Neural cell (in vitro differentiated cells): Measurements from ENCODE around the gene HAAO.

Source experiments
- CTCF ChIP-seq: fragments of 450-650 bp; IDR thresholded peaks from 2 replicates; pipeline ENCODE4 v1.5.1; 2014; ENCODE audit warnings: antibody characterized with exemption, mild to moderate bottlenecking, moderate library complexity; ENCODE audit not compliant: poor library complexity, severe bottlenecking
- EP300 ChIP-seq: fragments of 450-650 bp; conservative IDR thresholded peaks from 2 replicates; pipeline ENCODE4 v1.6.1; 2014; ENCODE audit warnings: antibody characterized with exemption, mild to moderate bottlenecking, moderate library complexity; ENCODE audit not compliant: poor library complexity, severe bottlenecking
- REST ChIP-seq: IDR thresholded peaks from 2 replicates; pipeline ENCODE4 v1.6.1; 2012; ENCODE audit warnings: borderline replicate concordance

GRCh38 chr2:42795275-42795674 is 2.9 kb upstream of the HAAO start:
- TF ChIP-seq REST = no peak
- no peak for TF ChIP-seq CTCF
- TF ChIP-seq EP300 = no peak
